GM21515 (cell line): ENCODE data around the gene FKBP11.

Experiments used
- ATAC-seq: cut with Tn5 transposase; IDR thresholded peaks from one replicate; pipeline ENCODE4 v1.9.1; 2021; ENCODE audit not compliant: unreplicated experiment

FKBP11 gene

DNA sequence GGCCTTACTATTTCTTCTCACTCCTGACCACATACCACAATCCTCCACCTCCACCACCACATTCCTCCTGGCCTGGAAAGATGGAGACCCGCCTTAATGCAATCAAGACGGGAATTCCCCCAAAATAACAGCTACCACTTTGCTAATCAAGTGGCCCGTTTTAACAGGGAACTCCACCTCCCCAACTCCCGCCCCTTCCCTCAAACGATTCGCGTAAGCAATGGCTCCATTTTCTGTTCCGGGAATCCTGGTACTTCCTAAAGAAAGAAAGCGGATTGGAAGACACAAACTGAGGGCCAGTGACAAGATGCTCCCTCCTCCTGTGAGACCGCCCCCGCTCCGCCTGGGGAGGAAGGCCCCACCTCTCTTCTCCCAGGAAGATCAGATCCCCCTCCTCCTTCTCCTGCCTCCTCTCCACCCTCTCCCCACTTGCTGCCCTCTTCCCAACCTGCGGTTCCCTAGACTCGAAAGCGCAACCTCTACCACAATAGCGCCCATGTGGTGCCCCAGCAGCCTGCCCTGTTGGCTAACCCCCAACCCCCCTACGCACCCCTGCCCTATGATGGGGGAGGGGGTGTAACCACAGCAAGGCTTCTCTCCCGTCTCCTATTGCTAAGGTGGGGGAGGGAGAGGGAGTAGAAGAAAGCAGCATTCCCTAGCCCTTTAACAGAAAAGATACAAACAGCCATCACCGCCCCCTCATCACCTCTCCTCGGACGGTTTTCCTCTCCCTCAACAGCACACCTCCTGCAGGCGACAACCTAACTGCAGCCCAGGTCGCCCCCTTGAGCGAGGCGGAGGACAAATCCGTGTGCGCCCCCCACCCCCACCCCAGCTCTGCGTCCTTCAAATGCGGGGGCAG lies 31.2 kb upstream of the FKBP11 start:
- peak; percentile 12 for ATAC-seq

DNA sequence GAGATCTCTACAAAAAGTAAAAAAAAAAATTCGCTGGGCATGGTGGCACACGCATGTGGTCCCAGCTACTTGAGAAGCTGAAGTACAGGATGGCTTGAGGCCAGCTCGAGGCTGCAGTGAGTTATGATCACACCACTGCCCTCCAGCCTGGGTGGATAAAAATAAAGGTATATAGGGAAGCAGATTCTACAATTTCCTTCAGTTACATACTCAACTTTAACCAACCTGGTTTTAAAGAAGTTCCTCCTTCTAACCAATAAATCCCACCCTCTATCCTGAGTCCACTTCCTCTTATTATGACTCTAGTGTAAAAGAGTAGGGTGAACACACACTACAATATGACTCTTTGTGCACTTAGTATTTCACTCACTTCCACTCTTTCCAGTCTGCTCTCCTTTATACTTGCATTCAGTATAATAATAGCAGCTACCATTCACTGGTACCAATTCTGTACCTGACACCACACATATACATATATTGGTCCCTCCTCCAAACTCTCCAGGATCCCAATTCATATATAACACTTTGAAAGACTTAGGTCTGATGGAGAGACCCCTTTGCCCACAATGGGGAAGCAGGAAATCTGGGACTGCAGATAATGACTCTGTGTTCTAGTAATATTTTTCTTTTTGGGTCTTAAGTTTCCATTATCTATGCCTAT lies 29.7 kb upstream of the FKBP11 start:
- no peak for ATAC-seq

DNA sequence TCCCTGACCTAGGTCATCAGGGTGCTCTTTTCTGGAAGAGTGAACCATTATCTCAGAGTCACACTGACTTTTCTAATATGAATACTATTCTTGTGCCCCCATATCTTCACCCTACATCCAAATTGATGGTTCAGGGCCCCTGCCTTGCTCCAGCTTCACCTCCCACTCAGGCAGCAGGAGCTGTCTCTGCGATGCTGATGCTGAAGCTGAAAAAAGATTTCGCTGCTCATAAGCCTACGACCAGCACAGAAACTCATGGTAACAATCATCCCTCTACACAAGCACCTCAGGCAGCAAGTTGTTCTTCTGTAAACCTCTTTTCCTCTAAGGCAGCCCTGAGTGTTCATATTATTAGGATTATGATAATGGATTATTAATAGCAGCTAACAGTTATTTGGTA lies 28.8 kb upstream of the FKBP11 start:
- ATAC-seq: no peak

DNA sequence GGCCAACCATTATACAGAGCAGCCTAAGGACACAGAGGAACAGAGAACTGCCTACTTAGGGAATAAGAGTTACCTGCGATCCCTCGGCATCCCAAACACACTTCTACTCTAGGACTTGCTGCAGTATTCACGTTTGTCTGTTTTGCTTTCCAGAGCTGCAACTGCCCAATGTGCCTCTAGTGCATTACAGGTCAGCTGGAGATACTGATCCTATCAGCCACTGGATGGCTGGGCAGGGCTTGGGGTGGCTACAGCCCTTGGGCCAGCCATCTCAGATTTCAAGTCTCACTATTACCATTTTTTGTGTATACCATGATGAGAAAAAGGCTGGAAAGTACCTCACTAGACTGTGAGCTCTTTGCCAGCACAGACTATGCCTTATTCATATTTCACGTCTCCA lies 27.4 kb upstream of the FKBP11 start:
- ATAC-seq: no peak

DNA sequence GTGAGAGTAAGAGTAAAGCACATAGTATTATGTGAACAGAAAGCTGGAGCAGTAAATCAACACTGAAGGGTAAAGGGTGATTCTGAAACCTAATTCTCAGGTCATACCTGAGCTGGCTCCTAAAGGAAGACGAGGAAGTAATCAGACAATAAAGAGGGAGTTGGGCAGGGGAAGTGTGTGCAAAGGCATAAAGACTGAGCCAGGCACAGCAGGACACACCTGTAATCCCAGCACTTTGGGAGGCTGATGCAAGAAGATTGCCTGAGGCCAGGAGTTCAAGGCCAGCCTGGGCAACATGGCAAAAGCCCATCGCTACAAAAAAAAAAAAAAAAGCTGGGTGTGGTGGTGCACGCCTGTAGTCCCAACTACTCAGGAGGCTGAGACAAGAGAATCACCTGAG lies 22.4 kb upstream of the FKBP11 start:
- no peak for ATAC-seq

DNA sequence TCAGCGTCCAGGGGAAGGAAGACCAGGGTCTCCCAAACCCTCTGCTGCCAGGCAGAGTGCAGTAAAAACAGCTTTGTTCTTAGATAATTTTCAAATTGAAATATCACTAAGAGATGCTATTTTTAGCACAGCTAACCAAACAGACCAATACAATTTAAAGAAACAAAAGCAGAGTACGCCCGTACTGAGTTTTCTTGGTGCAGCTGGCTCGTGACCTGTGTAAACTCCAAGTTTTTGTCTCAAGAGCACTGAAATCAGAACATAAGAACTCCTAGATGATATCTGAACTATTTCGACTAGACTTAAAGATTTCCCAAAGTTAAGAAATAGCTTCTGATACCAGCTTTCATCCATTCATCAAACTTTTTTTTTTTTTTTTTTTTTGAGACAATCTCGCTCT lies 21.7 kb upstream of the FKBP11 start:
- ATAC-seq: no peak

DNA sequence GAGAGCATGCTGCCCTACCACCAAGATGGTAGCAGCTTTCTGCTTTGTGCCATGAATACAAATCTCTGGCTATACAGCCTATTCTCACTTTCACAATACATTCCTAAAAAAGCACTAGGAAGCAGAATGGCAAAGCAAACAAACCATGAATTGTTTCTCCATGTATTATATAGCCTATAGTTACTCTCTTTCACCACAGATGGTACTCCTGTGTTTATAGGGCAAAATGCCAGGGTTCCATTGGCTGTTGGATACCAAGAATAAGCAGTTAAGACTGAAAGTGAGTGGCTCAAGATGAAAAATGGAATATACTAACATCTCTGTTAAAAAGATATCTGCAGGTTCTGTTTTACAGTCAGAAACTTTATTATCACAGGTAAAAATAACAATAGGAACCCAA lies 20.9 kb upstream of the FKBP11 start:
- ATAC-seq: no peak

DNA sequence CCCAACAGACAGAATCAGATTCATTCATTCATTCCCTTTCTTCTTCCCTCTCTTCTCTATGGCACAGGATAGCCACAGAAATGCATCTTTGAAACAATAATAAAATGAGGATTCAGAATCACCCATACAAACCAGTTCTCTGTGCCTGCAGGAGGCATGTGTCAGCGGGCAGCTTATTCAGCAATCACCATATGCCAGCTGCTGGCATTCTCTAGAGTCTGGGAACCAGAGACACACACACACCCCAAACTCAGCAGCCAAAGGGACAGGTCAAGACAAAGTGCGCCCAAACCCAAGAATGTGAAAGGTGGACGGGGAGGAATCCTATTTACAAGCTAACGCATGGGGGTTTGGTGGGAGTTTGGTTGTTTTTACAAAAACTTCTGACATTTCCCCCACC lies 17.9 kb upstream of the FKBP11 start:
- no peak for ATAC-seq

DNA sequence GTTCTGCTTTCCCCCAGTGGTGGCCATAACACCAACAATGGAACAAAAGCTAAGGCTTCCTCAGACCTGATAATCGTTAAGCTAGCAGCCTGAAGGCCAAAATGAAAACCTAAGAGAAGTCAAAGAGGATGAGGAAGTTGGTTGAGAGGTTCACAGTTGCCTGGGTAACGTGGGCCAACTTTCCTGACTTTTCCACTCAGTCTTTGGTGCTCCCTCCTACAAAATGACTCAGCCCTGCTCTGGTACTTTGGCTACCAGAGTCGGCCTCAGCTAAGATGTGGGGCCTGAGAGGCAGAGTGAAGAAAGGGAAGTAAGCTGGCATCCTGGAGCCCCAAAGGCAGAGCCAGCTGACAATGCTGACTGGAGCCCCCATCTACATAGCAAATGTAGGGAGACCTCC lies 14.9 kb upstream of the FKBP11 start:
- ATAC-seq: no peak

DNA sequence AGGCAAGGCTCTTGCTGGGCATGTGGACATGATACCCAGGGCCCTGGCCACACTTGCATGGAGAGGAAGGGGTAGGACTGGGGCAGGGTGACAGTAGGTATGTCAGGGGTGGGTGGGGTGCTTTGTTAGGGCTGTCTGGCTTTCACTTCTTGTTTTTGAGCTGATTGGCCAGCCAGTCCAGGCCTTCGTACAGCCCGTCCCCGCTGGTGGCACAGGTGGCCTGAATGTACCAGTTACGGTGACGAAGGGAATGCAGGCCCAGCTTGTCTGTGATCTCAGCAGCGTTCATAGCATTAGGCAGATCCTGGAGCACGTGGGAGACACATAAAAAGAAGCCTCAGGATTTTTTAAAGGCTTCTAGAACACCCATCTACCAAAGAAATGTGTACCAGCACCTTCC lies 13.5 kb upstream of the FKBP11 start:
- no peak for ATAC-seq

DNA sequence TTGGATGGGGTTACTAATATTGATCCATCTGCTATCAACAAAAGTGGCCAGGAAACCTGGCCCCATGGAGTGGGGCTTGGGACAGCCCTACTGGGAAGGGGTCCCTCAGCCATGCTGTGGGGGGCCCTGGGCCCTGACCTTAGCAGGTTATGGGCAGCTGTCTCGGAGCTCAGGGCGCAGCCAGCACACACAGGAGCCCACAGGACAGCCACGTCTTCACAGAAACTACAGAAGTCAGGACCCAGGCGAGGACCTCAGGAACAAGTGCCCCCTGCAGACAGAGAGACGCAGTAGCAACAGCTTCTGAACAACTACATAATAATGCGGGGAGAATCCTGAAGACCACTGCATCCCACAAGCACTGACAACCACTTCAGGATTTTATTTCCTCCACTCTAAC lies 11.9 kb upstream of the FKBP11 start:
- no peak for ATAC-seq

DNA sequence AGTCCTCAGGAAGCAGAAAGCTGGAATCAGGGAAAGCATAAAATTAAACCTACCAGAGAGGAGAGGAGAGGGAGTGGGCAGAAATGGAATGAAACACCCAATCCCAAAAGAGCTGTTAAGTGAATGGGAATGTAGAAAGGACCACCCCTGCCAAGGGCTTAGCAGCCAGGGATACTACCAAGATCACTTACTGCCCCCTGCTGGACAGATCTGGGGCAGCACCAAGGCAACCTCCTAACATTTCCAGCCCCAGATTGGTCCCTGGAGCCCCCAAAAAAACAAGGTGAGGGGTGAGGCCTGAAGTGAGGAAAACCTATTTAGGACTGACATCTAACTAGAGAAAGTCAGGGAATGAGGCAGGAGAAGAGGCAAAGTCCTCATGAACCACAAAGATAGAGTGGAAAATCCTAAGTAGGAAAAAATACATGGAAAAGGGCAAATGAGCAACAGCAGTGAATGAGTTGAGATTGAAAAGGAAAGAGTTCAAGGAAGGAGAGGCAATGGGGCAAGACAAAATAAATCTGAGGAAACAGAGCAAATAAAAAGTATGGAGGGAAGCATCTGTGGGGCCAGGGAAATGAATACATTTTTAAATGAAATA lies 11.2 kb upstream of the FKBP11 start:
- no peak for ATAC-seq

DNA sequence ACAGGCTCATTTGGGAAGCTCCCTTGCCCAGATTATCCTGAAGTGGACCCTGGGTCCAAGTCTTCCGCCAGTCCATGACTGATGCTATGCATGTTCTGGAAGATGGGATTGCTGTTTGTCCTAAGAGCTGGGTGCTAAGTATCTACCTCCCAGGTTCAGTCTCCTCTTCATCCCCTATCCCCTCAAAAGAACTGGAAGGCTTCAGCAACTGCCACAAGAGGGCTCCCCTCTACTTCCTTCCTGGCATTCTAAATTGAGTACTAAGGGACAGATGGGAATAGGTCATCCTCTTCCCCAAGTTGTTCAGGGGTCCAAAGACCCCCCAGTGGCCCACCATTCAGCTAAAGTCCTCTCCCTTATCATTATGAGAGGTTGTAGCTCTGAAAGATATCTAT lies 9.0 kb upstream of the FKBP11 start:
- ATAC-seq: no peak

DNA sequence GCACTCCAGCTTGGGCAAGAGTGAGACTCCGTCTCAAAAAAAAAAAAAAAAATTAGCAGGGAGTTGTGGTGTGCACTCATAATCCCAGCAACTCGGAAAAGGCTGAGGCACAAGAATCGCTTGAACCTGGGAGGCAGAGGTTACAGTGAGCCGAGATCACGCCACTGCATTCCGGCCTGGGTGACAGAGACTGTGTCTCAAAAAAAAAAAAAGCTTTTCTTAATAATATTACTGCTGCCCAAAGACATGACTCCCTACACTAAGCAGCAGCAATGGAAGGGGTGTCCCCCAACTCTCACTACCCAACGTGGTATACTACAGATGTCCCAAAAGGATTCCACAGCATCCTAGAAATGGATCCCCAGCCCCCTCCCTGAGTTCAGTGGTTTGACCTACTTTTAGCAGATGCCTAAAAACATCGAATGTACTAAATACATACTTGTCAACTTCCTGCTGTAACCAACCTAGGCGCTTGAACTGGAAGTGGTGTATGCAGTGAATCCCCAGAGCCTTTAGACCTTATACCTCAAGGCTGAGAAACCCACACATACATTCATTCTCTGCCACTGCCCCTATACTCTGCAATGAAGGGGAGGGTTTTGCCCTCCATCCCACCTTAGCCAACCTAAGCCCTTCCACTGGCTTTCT lies 8.5 kb upstream of the FKBP11 start:
- ATAC-seq: no peak

DNA sequence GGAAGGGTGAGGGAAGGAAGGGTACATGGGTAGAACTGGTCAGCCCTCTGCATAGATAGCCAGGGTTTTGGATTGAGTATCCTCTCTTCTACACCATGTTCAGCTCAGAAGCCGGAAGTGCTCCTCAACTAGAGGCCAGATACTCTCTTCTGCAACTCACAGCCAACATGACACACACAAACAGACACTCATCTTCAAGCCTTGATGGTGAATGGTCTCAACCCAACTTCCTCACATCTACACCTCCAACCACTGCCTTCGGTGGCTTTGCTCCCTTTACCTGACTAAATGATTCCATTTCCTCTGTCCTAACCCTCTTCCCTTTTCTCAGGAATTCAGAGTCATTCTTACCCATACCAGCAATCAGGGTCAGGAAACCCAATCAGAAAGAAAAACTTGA lies 7.6 kb upstream of the FKBP11 start:
- no peak for ATAC-seq

DNA sequence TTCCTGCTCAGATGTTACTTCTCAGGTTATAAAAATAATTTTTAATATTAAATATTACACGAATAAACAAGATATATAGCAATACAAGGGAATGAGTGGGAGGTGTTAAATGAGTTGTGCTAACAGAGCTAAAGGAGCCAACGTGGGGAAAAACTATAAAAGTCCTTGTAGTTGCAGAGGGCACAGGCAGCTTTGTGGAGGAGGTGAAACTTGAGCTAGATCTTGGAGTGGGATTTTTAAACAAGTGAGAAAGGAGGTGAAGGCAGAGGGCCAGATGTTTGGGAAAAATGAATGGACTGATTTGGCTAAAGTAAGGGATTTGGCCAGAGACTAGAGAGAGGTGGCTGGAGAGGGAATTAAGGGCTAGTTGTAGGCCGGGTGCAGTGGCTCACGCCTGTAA lies 5.2 kb upstream of the FKBP11 start:
- no peak for ATAC-seq

DNA sequence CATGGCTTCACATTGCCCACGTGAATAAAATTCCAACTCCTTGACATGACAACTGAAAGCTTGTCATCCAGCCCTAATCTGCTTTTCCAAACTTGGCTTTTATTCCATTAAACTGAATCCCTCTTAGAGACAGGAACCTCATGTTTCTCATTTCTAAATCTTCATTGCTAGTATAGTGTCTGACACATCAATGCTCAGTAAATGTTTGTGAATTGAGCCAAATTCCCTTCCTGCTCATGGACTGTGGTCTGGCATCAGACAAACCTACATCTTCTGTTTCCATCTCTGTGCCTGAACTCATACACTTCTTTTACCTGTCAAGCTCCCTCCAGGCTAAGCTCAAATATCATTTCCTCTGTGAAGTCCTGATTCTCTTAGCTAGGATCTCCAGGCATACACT lies 4.3 kb upstream of the FKBP11 start:
- ATAC-seq: no peak

DNA sequence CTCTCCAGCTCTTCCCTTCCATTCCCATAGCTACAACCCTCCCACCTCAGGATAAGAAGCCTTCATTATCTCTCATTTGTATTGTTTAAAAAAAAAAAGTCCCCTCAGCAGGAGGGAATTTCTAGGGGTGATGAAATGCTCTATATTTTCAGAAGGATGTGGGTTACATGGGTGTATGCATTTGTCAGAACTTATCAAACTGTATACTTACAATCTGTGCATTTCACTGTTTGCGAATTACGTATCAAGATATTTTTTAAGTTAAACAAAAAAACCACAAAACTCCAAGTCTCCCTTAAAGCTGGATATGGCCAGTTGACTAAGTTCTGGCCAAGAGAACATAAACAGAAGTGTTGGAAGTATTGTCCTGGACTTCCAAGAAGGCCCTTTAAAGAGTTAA lies 2.0 kb upstream of the FKBP11 start:
- no peak for ATAC-seq

DNA sequence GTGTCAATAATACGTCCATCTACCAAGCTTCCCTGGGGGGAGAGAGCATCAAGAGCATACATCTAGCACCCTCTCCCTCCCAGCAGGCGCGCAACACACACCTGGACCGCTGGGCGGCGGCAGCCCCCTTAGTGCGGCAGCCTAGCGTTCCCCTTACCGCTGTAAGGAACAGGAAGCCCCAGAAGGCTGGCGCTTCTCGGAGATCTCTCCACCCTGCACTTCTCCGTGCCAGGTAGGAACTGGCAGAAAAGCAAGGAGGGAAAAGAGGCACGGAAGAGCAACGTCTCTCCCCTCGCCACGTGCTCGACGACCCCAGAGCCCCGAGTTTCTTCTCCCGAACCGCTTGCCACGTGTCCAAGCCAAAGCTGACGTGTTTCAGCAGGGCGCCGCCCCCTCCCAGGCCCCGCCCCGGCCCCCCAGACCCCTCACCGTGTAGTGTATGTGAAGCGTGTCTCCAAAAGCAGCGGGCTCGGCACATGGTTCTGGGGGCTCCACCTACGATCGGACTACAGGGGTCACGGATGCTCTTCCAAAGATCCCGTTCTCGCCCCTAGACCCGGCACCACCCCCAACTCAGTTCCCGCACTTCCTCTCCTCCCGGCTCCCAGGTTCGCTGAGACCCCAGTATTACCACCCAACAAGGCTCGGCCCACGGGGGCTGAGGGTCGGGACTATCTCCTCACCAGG lies 532 bp downstream of the FKBP11 start:
- peak; percentile 87 for ATAC-seq

DNA sequence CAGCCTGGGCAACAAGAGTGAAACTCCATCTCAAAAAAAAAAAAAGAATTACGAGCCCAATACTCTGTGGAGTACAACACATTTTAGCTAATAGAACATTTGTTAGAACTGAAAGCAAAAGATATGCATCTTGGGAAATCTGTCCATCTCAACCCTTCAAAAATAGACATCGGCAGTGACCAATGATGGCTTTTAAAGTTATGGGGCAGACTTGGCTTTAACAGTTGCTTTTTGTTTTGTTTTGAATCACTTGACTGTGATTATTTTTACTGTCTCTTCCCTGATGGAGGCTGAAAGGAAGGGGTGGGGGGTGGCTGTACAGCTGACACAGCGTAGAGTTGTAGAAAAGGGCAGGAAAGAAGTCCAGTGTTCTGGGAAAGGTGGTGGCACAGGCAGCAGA lies 2.2 kb downstream of the FKBP11 start:
- ATAC-seq: no peak

DNA sequence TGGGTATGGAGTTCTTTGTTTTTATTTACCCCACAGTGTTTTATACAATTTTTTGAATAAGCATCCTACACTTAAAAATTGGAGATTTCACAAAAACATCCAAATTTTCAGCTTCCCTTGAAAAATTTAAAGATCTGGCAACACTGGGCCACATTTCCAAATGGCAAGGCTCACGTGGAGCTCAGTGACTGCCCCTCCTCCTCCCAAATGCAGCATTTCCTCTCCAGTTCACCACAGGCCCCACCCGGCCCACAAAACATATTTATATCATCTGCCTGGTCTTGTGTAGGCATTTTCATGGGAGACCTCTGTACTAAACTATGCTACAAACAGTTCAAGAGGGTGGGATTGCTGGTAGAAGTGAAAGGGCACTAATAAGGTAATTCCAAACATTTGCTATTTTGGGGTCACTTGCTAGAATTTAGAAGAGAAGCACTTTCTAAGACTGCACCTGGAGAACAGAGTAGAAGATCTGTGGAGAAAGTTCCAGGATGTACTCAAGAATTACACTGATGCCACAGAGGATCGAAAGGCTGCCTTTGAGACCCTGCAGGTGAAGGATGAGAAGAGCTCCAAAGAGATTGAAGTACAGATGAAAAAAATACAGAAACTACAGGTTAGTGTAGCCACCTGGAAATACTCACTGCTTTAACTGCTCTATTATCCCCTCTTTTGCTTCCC lies 7.3 kb downstream of the FKBP11 start:
- no peak for ATAC-seq
